HepG2 (cell line): ENCODE data around the gene KLHL21. TPM values are rescaled to one million over a fixed set of nuclear protein-coding genes. Genes with fewer than 3 reads are reported as not detected.

Experiments
- CEBPZ ChIP-seq: IDR thresholded peaks from 2 replicates; pipeline ENCODE4 v1.6.1; 2012; ENCODE audit warnings: low read length, improper control_type of control experiment
- HNF1B ChIP-seq: sonication (generic); formaldehyde crosslinking; IDR thresholded peaks from 2 replicates; pipeline ENCODE4 v1.5.1; 2020; ENCODE audit warnings: mild to moderate bottlenecking, moderate library complexity, missing genetic modification reagents
- LCORL ChIP-seq, 2 experiments: fragments of 450-650 bp in 1 of 2; sonication (generic) in 1 of 2; formaldehyde crosslinking in 1 of 2; IDR thresholded peaks; 2 replicates each; pipeline versions ENCODE4 v1.5.0 to v1.6.1; 2017 to 2020; ENCODE audit warnings: antibody characterized with exemption in 1 of 2, missing genetic modification reagents in 1 of 2
- MAZ ChIP-seq, 2 experiments: sonication (generic) in 1 of 2; formaldehyde crosslinking in 1 of 2; IDR thresholded peaks; 2 replicates each; pipeline versions ENCODE4 v1.5.0 to v1.6.1; 2012 to 2020; ENCODE audit warnings: low read depth in 2 of 2, mild to moderate bottlenecking in 2 of 2, borderline replicate concordance in 1 of 2, improper control_type of control experiment in 1 of 2, low read length in 1 of 2, missing genetic modification reagents in 1 of 2, moderate library complexity in 1 of 2
- MYPOP ChIP-seq: sonication (generic); formaldehyde crosslinking; IDR thresholded peaks from 2 replicates; pipeline ENCODE4 v1.8.1; 2023; ENCODE audit warnings: mild to moderate bottlenecking, moderate library complexity, missing genetic modification reagents
- NFIC ChIP-seq: IDR thresholded peaks from 2 replicates; pipeline ENCODE4 v1.6.1; 2012; ENCODE audit warnings: mild to moderate bottlenecking, low read length, inconsistent platforms
- PITX1 ChIP-seq: sonication (generic); formaldehyde crosslinking; IDR thresholded peaks from 2 replicates; pipeline ENCODE4 v1.5.1; 2020; ENCODE audit warnings: mild to moderate bottlenecking, missing genetic modification reagents
- RCOR2 ChIP-seq: IDR thresholded peaks from 2 replicates; pipeline ENCODE4 v1.6.1; 2016; ENCODE audit warnings: missing biosample characterization, missing genetic modification reagents
- SRSF1 ChIP-seq: fragments of 200-400 bp; formaldehyde crosslinking; optimal IDR thresholded peaks from 2 replicates; pipeline ENCODE3; 2017; ENCODE audit warnings: mild to moderate bottlenecking, low read depth, low read length, moderate library complexity
- TFAP4 ChIP-seq: sonication (generic); IDR thresholded peaks from 2 replicates; pipeline ENCODE4 v1.6.1; 2016; ENCODE audit warnings: low read depth, borderline replicate concordance
- ZBTB3 ChIP-seq: sonication (generic); formaldehyde crosslinking; IDR thresholded peaks from 2 replicates; pipeline ENCODE4 v1.4.0; 2020; ENCODE audit warnings: low read depth, mild to moderate bottlenecking, moderate library complexity, missing genetic modification reagents, borderline replicate concordance
- ZKSCAN8 ChIP-seq: IDR thresholded peaks from 2 replicates; pipeline ENCODE4 v1.6.1; 2016; ENCODE audit warnings: borderline replicate concordance, missing genetic modification reagents, missing compliant biosample characterization
- ZNF281 ChIP-seq: sonication (generic); formaldehyde crosslinking; IDR thresholded peaks from 2 replicates; pipeline ENCODE4 v1.4.0; 2020; ENCODE audit warnings: missing genetic modification reagents, borderline replicate concordance
- ZNF3 ChIP-seq: IDR thresholded peaks from 2 replicates; pipeline ENCODE4 v1.7.0; 2017; ENCODE audit warnings: inconsistent platforms
- ZNF33A ChIP-seq: sonication (generic); formaldehyde crosslinking; IDR thresholded peaks from 2 replicates; pipeline ENCODE4 v1.5.1; 2020; ENCODE audit warnings: missing genetic modification reagents, mild to moderate bottlenecking, moderate library complexity, borderline replicate concordance
- ZNF766 ChIP-seq: sonication (generic); formaldehyde crosslinking; IDR thresholded peaks from 2 replicates; pipeline ENCODE4 v1.5.0; 2020; ENCODE audit warnings: missing genetic modification reagents, borderline replicate concordance
- ZNF782 ChIP-seq: sonication (generic); formaldehyde crosslinking; IDR thresholded peaks from 2 replicates; pipeline ENCODE4 v1.4.0; 2020; ENCODE audit warnings: missing genetic modification reagents, mild to moderate bottlenecking, borderline replicate concordance
- ZSCAN22 ChIP-seq: sonication (generic); formaldehyde crosslinking; IDR thresholded peaks from 2 replicates; pipeline ENCODE4 v1.4.0; 2020; ENCODE audit warnings: mild to moderate bottlenecking, missing genetic modification reagents
- polyA plus RNA-seq, 8 experiments: library from polyadenylated mRNA; depleted of rRNA in 3 of 8; stranded (reverse) in 7 of 8; unstranded in 1 of 8; fragments of >200 nt; fragmentation: Illumina TruSeq in 4 of 8; extraction: Trizol in 4 of 8; gene quantifications; 2 replicates each; pipeline versions ENCODE4 v1.2.1 to v1.2.3, GENCODE V29; 2011 to 2016; ENCODE audit warnings: low read depth in 4 of 8, missing spikeins in 1 of 8, mixed read lengths in 1 of 8; ENCODE audit not compliant: insufficient read depth in 1 of 8
- total RNA-seq, 5 experiments: library from RNA; depleted of rRNA; stranded (reverse); fragments of >200 nt; fragmentation: Illumina TruSeq; extraction: Trizol; gene quantifications; 2 replicates each; pipeline ENCODE4 v1.2.3, GENCODE V29; 2016; ENCODE audit warnings: low read depth in 1 of 5

KLHL21 gene
- total and polyA plus RNA-seq, 2 of the 13 experiments (the other 11 are each of a cell fraction or from before 2014, with no cell fraction given) = 14.8 to 25.0 TPM

GRCh38 chr1:6603915-6604558 is 1.4 kb upstream of the KLHL21 start (continued):
- TF ChIP-seq ZNF281 (CRISPR knock-in tag) = no peak
- no peak for TF ChIP-seq ZNF3
- TF ChIP-seq ZNF33A = no peak; the same call in 1 of the 2 replicates
- no peak for TF ChIP-seq ZNF782 (CRISPR knock-in tag)
- 0 out of 2 replicates have a peak, but pooled peaks have one; percentile 31 for TF ChIP-seq NFIC
- no peak for TF ChIP-seq ZKSCAN8
- no peak for TF ChIP-seq CEBPZ
- TF ChIP-seq ZNF766 (CRISPR knock-in tag) = no peak
- TF ChIP-seq TFAP4 = no peak
- TF ChIP-seq HNF1B (CRISPR knock-in tag) = no peak; the same call in 1 of the 2 replicates
- TF ChIP-seq SRSF1 = no peak
- TF ChIP-seq RCOR2 (CRISPR knock-in tag) = no peak
- no peak for TF ChIP-seq ZSCAN22 (CRISPR knock-in tag)
- no peak for TF ChIP-seq PITX1 (CRISPR knock-in tag)
- no peak for TF ChIP-seq ZBTB3 (CRISPR knock-in tag)
- no peak for TF ChIP-seq MAZ (IDR thresholded peaks at IDR 0.05; ENCODE audit: borderline replicate concordance, low read depth, low read length)
- TF ChIP-seq MAZ (CRISPR knock-in tag; IDR thresholded peaks at IDR 0.05; ENCODE audit: low read depth) = 0 out of 2 replicates have a peak, but pooled peaks have one; percentile 30
- TF ChIP-seq LCORL (IDR thresholded peaks at IDR 0.05) = no peak
- peak; percentile 44; the same call in 1 of the 2 replicates for TF ChIP-seq LCORL (CRISPR knock-in tag; IDR thresholded peaks at IDR 0.05)
- peak; percentile 50; the same call in 1 of the 2 replicates for TF ChIP-seq MYPOP (CRISPR knock-in tag)
